ENCODE measurements around the gene HNRNPM. TPM values are rescaled to one million over a fixed set of nuclear protein-coding genes. Genes with fewer than 3 reads are reported as not detected.

The HNRNPM gene
- total RNA-seq, 3 donors from 2014 or later (not counting 1 experiment from before 2014, with no cell fraction given) = 272 to 300 (median 299) TPM

DNA sequence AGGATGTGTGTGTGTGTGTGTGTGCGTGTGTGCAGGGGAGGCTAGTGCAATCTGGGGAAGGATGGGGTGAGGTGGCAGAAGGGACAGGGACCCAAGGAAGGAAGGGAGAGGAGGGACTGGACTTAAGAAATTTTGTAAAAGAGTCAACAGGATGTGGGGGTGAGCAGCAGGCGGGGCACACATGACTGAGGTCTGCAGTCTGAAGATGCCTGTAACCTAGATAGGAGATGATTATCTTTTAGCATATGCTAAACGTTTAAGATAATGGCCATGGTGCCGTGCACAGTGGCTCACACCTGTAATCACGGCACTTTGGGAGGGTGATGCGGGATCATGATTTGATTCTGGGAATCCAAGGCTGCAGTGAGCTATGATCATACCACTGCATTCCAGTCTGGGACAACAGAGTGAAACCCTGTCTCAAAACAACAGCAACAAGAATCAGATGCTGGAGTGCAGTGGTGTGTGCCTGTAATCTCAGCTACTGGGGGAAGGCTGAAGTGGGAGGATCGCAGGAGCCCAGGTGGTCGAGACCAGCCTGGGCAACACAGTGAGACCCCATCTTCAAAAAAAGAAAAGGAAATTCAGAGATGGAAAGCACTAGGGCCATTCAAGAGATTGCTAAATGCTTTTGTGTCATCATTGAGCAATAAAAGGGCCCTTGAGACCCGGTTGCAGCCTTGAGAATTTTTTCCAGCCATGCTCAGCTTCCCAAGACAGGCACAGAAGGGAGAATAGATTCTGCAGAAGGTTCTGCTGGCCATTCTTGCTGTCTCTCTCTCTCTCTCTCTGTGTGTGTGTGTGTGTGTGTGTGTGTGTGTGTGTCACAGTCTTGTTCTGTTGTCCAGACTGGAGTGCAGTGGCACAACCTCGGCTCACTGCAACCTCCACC lies 73.0 kb downstream of the HNRNPM start:
- no peaks in the 10 kb centered on the region for H3K9me3 ChIP-seq (ENCODE audit: control insufficient read depth, insufficient read depth, low read length)
- intact Hi-C loops (cut with micrococcal nuclease) = loop anchor here (2.0 to 10.0 kb wide), 2 partner anchors 57 to 103 kb away; partner anchors contain the start of gene MARCHF2
- TF ChIP-seq, protein P1, sequence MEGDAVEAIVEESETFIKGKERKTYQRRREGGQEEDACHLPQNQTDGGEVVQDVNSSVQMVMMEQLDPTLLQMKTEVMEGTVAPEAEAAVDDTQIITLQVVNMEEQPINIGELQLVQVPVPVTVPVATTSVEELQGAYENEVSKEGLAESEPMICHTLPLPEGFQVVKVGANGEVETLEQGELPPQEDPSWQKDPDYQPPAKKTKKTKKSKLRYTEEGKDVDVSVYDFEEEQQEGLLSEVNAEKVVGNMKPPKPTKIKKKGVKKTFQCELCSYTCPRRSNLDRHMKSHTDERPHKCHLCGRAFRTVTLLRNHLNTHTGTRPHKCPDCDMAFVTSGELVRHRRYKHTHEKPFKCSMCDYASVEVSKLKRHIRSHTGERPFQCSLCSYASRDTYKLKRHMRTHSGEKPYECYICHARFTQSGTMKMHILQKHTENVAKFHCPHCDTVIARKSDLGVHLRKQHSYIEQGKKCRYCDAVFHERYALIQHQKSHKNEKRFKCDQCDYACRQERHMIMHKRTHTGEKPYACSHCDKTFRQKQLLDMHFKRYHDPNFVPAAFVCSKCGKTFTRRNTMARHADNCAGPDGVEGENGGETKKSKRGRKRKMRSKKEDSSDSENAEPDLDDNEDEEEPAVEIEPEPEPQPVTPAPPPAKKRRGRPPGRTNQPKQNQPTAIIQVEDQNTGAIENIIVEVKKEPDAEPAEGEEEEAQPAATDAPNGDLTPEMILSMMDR (IDR thresholded peaks at IDR 0.05) = no peak
- H3K4me3 ChIP-seq (ENCODE audit: low read length) = no peak overlapping the region
- peaks cover 20% of the 10 kb centered on the region for H3K36me3 ChIP-seq (ENCODE audit: control insufficient read depth, insufficient read depth, low read length)
- no peaks in the 10 kb centered on the region for H3K36me3 Mint-ChIP-seq
- H3K9me3 Mint-ChIP-seq = no peaks in the 10 kb centered on the region
- DNase-seq (peak; percentile 47 to 81), ATAC-seq (peak; percentile 28 to 63 (median 33))
- H3K27me3 ChIP-seq (ENCODE audit: control insufficient read depth, insufficient read depth, low read length) = no peaks in the 10 kb centered on the region
- WGBS (ENCODE audit: insufficient coverage) = 28% methylated on average over 10 of the region's 10 CpGs
- peaks cover 45 to 65% of the 10 kb centered on the region in 2 donors for H3K4me1 Mint-ChIP-seq
- H3K27me3 Mint-ChIP-seq (ENCODE audit: low read depth in 2 of 2) = no peaks in the 10 kb centered on the region
- peaks cover 67% of the 10 kb centered on the region for H3K4me1 ChIP-seq (ENCODE audit: control insufficient read depth, insufficient read depth, low read length)
- H3K4me3 Mint-ChIP-seq = peak overlapping the region; percentile 82
- peak overlapping the region; percentile 74 for H3K27ac ChIP-seq (ENCODE audit: low read length)
- peak overlapping the region; percentile 94 to 100 for H3K27ac Mint-ChIP-seq

DNA sequence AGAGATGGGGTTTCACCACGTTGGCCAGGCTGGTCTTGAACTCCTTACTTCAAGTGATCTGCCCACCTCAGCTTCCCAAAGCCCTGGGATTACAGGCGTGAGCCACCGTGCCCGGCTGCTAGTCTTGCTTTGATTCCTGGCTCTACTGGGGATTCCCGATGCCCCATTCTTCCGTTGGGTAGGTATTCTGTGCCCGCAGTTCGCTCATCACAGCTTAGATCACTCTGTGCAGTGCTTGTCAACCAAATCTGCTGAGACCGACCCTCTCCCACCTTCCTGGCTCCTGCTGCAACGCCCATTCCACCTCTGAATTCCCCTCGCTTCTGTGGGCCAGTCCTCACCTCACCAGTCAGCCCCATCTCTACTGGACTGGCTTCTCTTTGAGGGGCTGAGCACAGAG lies 73.8 kb downstream of the HNRNPM start:
- Histone ChIP-seq H3K4me1 (ENCODE audit: control insufficient read depth, insufficient read depth, low read length) (peaks cover 60% of the 10 kb centered on the region), H3K9me3 (ENCODE audit: control insufficient read depth, insufficient read depth, low read length) (no peaks in the 10 kb centered on the region), H3K36me3 (ENCODE audit: control insufficient read depth, insufficient read depth, low read length) (peaks cover 27% of the 10 kb centered on the region), H3K27ac (ENCODE audit: low read length) (peak overlapping the region; percentile 74), H3K27me3 (ENCODE audit: control insufficient read depth, insufficient read depth, low read length) (no peaks in the 10 kb centered on the region), H3K4me3 (ENCODE audit: low read length) (no peak overlapping the region)
- Mint-ChIP-seq H3K9me3 (no peaks in the 10 kb centered on the region), H3K4me3 (peak overlapping the region; percentile 82), H3K4me1 (peaks cover 41 to 58% of the 10 kb centered on the region in 2 donors), H3K27ac (peak overlapping the region; percentile 94 to 100), H3K36me3 (no peaks in the 10 kb centered on the region), H3K27me3 (ENCODE audit: low read depth in 2 of 2) (no peaks in the 10 kb centered on the region)
- peak in 1 of 2 donors; percentile 61 for DNase-seq
- WGBS (ENCODE audit: insufficient coverage) = 80% methylated on average over 11 of the region's 11 CpGs
- TF ChIP-seq, protein P1 (IDR thresholded peaks at IDR 0.05) = no peak
- no peak for ATAC-seq
- intact Hi-C loops (cut with micrococcal nuclease) = loop anchor here (10.0 kb wide), 1 partner anchor 104 kb away; the partner anchor contains the start of gene MARCHF2

DNA sequence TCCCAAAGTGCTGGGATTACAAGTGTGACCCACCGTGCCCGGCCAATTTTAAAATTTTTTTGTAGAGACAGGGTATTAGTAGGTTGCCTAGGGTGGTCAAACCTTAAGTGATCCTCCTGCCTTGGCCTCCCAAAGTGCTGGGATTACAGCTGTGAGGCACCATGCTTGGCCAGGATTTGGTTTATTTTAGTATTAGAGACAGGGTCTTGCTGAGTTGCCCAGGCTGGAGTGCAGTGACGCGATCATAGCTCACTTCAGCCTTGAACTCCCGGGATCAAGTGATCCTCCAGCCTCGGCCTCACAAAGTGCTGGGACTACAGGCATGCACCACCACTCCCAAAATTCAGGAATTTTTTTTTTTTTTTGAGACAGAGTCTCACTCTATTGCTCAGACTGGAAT lies 74.6 kb downstream of the HNRNPM start:
- TF ChIP-seq, protein P1 (IDR thresholded peaks at IDR 0.05) = no peak
- WGBS (ENCODE audit: insufficient coverage) = 96% methylated on average over 6 of the region's 6 CpGs
- Histone ChIP-seq H3K4me1 (ENCODE audit: control insufficient read depth, insufficient read depth, low read length) (peaks cover 55% of the 10 kb centered on the region), H3K27me3 (ENCODE audit: control insufficient read depth, insufficient read depth, low read length) (no peaks in the 10 kb centered on the region), H3K27ac (ENCODE audit: low read length) (no peak overlapping the region), H3K9me3 (ENCODE audit: control insufficient read depth, insufficient read depth, low read length) (no peaks in the 10 kb centered on the region), H3K36me3 (ENCODE audit: control insufficient read depth, insufficient read depth, low read length) (peaks cover 33% of the 10 kb centered on the region), H3K4me3 (ENCODE audit: low read length) (no peak overlapping the region)
- H3K9me3 Mint-ChIP-seq = no peaks in the 10 kb centered on the region
- no peak for DNase-seq
- H3K4me1 Mint-ChIP-seq = peaks cover 40 to 50% of the 10 kb centered on the region in 2 donors
- no peaks in the 10 kb centered on the region for H3K36me3 Mint-ChIP-seq
- intact Hi-C loops (cut with micrococcal nuclease) = loop anchor here (10.0 kb wide), 1 partner anchor 105 kb away; the partner anchor contains the start of gene MARCHF2
- no peaks in the 10 kb centered on the region for H3K27me3 Mint-ChIP-seq (ENCODE audit: low read depth in 2 of 2)
- H3K4me3 Mint-ChIP-seq = no peak overlapping the region
- peak overlapping the region; percentile 94 to 100 for H3K27ac Mint-ChIP-seq
- no peak for ATAC-seq

Measured in natural killer cell (primary cell).